ENCODE measurements around the gene CPA1.

- TF ChIP-seq SMC3 (IDR thresholded peaks at IDR 0.05; ENCODE audit: borderline replicate concordance, low read length), result no peak
- no peak for TF ChIP-seq CEBPB (IDR thresholded peaks at IDR 0.05; ENCODE audit: borderline replicate concordance in 1 of 2, low read depth in 2 of 2, low read length in 2 of 2)
These were observed 30.1 kb upstream of the CPA1 start for GRCh38 chr7:130349911-130350782.
